ENCODE data around the gene FGD1. TPM values are rescaled to one million over a fixed set of nuclear protein-coding genes. Genes with fewer than 3 reads are reported as not detected.
"Not testable (repeated sequence)": the region's sequence is repeated elsewhere in the genome, so short reads cannot be mapped to it uniquely, and the experiment has no call there.

Gene FGD1
- total RNA-seq, 1 experiment from 2014 or later = not detected

DNA sequence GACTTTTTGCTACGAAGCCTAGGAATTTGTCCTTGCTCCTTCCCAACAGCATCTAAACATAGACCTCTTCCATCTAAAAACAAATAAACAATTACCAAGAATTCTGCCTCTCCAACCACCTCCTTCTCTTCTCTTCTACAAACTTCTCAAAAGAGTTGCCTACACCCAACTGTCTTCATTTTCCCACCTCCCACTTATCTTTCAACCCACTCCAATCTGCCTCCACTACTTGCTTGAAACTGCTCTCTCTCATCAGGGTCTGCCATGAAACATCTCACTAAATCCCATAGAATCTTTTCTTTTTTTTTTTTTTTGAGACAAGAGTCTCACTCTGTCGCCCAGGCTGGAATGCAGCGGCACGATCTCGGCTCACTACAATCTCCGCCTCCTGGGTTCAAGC is 902 bp upstream of the FGD1 start:
- DNase-seq = no peak
- Histone ChIP-seq H3K9me3 (ENCODE audit: low read length) (no peaks in the 10 kb centered on the region), H3K4me3 (ENCODE audit: low read length) (no peak overlapping the region), H4K20me1 (ENCODE audit: insufficient read depth, low read depth, low read length) (no peaks in the 10 kb centered on the region), H2AFZ (ENCODE audit: low read length) (no peak overlapping the region), H3K27ac (ENCODE audit: low read length) (no peak overlapping the region), H3K4me1 (ENCODE audit: low read length) (no peaks in the 10 kb centered on the region), H3K79me2 (ENCODE audit: low read length) (no peaks in the 10 kb centered on the region), H3K4me2 (ENCODE audit: low read depth, low read length, poor library complexity, severe bottlenecking) (no peak overlapping the region), H3K9me2 (replicated peaks; ENCODE audit: insufficient read depth, low read length) (no peaks in the 10 kb centered on the region), H3K9ac (ENCODE audit: low read length) (no peak overlapping the region), H3K27me3 (ENCODE audit: low read length) (no peaks in the 10 kb centered on the region), H3K36me3 (ENCODE audit: insufficient read depth, low read length) (no peaks in the 10 kb centered on the region)

DNA sequence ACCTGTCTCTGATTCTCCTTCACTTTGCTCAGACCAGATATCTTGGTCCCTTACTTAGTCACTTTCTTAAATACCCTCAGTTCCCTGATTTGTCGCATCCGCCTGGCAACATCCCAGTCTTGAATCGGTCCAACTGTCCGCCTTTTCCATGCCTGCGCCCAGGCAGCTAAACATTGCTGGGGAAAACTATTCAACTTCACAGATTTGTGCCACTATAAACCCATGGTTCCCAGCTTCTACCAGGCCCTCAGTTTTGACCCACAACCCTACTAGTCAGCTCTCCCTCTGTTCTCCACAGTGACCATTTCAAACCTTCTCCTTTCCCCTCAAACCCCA is 451 bp upstream of the FGD1 start:
- Histone ChIP-seq H3K9me3 (ENCODE audit: low read length) (no peaks in the 10 kb centered on the region), H3K36me3 (ENCODE audit: insufficient read depth, low read length) (no peaks in the 10 kb centered on the region), H3K9ac (ENCODE audit: low read length) (no peak overlapping the region), H3K27me3 (ENCODE audit: low read length) (no peaks in the 10 kb centered on the region), H3K4me1 (ENCODE audit: low read length) (no peaks in the 10 kb centered on the region), H3K4me3 (ENCODE audit: low read length) (no peak overlapping the region), H4K20me1 (ENCODE audit: insufficient read depth, low read depth, low read length) (no peaks in the 10 kb centered on the region), H3K4me2 (ENCODE audit: low read depth, low read length, poor library complexity, severe bottlenecking) (no peak overlapping the region), H3K9me2 (replicated peaks; ENCODE audit: insufficient read depth, low read length) (no peaks in the 10 kb centered on the region), H2AFZ (ENCODE audit: low read length) (no peak overlapping the region), H3K27ac (ENCODE audit: low read length) (no peak overlapping the region), H3K79me2 (ENCODE audit: low read length) (no peaks in the 10 kb centered on the region)
- no peak for DNase-seq

DNA sequence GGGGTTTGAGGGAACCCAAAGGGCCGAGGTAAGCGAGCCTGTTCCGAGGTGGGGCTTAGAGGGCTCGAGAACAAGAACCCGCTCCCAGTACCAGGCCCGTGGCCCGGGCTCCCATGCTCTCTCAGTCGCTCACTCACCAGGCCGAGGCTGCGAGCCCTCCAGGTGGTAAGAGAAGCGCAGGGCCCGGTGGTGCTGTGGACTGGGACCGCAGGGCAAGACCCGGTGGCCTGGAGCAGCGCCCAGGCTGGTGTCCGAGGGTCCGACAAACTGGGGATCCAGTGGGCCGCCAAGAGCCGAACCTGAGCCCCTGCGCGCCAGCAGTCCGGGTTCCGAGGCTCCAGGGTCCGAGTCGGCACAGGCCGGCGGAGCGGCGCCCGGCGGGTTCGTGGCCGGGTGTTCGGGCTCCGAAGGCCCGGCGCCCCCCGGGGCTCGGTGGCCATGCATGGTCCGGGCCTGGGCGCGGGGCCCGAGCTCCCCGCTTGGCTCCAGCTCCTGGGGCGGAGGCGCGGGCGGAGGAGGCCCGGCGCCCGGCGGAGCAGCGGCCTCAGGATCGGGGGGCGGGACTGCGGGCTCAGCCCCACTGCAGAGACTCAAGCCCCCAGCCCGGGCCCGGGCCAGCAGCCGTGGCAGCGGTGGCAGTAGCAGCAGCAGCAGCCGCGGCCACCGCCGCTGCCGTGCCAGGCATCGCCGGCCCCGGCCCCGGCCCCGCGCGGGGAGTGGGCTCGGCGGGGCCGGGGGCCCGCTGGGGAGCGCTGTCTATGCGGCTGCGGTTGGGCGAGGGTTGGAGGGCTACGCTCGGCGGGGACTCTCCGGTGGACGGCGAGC is 833 bp downstream of the FGD1 start:
- H3K9ac ChIP-seq (ENCODE audit: low read length) = no peak overlapping the region
- no peaks in the 10 kb centered on the region for H3K79me2 ChIP-seq (ENCODE audit: low read length)
- H3K9me3 ChIP-seq (ENCODE audit: low read length) = no peaks in the 10 kb centered on the region
- DNase-seq = no peak
- no peaks in the 10 kb centered on the region for H4K20me1 ChIP-seq (ENCODE audit: insufficient read depth, low read depth, low read length)
- no peak overlapping the region for H3K27ac ChIP-seq (ENCODE audit: low read length)
- H3K27me3 ChIP-seq (ENCODE audit: low read length) = no peaks in the 10 kb centered on the region
- H3K36me3 ChIP-seq (ENCODE audit: insufficient read depth, low read length) = no peaks in the 10 kb centered on the region
- H3K4me3 ChIP-seq (ENCODE audit: low read length) = no peak overlapping the region
- H3K4me1 ChIP-seq (ENCODE audit: low read length) = no peaks in the 10 kb centered on the region
- no peak overlapping the region for H3K4me2 ChIP-seq (ENCODE audit: low read depth, low read length, poor library complexity, severe bottlenecking)
- no peak overlapping the region for H2AFZ ChIP-seq (ENCODE audit: low read length)
- no peaks in the 10 kb centered on the region for H3K9me2 ChIP-seq (replicated peaks; ENCODE audit: insufficient read depth, low read length)

DNA sequence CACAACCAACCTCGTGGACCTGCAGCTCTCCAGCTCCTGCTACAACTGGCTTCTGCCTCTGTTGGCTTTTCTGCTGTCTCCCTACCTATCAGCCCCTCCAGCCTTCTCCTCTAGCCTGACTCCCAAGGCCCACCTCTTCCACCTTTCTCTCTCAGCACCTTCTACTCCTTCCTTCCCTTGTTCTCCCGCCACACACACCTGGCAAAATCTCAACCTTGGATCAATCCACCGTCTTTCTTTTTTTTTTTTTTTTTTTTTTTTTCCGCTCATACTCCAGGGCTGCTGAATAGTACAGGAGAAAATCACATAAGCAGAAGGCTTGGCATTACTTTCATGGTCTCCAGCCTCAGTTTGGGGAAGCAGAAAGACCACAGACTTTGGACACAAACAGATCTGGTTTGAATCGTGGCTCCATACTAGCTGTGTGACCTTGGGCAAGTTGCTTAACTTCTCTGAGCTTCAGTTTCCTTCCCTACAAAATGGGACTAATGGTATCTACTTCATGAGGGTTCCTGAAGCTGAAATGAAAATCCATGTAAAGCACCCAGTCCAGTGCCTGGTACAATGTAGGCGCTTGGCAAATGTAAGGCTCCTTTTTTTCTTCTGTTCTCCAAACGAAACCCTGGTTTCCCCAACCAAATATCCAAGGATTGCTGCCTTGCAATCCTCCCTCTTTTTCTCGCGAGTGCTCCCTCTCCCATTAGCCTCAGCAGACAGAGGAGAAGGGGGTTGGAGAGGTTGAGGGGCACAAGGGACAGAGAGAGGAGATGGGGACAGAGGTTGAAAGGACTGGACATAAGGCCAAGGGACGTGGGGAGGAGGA is 1.7 kb downstream of the FGD1 start:
- Histone ChIP-seq H3K27me3 (ENCODE audit: low read length) (no peaks in the 10 kb centered on the region), H3K9me3 (ENCODE audit: low read length) (no peaks in the 10 kb centered on the region), H3K79me2 (ENCODE audit: low read length) (no peaks in the 10 kb centered on the region), H4K20me1 (ENCODE audit: insufficient read depth, low read depth, low read length) (no peaks in the 10 kb centered on the region), H3K9ac (ENCODE audit: low read length) (no peak overlapping the region), H3K4me1 (ENCODE audit: low read length) (no peaks in the 10 kb centered on the region), H3K36me3 (ENCODE audit: insufficient read depth, low read length) (no peaks in the 10 kb centered on the region), H3K9me2 (replicated peaks; ENCODE audit: insufficient read depth, low read length) (no peaks in the 10 kb centered on the region), H3K4me3 (ENCODE audit: low read length) (no peak overlapping the region), H3K4me2 (ENCODE audit: low read depth, low read length, poor library complexity, severe bottlenecking) (no peak overlapping the region), H2AFZ (ENCODE audit: low read length) (no peak overlapping the region), H3K27ac (ENCODE audit: low read length) (no peak overlapping the region)
- DNase-seq = no peak

DNA sequence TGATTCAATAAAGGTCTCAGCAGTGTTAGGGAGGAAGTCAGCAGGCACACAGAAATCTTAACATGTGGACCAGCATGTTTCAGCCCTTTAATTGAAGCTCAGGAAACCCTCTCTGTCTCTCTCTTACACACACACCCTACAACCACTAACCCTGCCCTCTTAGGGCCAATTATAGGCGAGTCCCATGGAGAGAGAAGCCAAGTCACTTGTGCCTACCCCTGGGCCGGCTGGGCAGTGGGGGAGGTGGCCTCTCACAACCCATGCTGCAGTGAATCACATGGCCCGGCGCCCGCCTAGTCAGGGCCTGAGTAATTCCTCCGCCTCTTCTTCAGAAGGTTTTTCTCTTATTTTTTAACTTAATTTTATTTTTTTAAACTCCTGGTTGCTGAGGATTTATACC is 3.7 kb downstream of the FGD1 start:
- H3K27me3 ChIP-seq (ENCODE audit: low read length) = no peaks in the 10 kb centered on the region
- H4K20me1 ChIP-seq (ENCODE audit: insufficient read depth, low read depth, low read length) = no peaks in the 10 kb centered on the region
- no peak overlapping the region for H3K4me2 ChIP-seq (ENCODE audit: low read depth, low read length, poor library complexity, severe bottlenecking)
- no peaks in the 10 kb centered on the region for H3K9me2 ChIP-seq (replicated peaks; ENCODE audit: insufficient read depth, low read length)
- H3K79me2 ChIP-seq (ENCODE audit: low read length) = no peaks in the 10 kb centered on the region
- H2AFZ ChIP-seq (ENCODE audit: low read length) = no peak overlapping the region
- H3K9ac ChIP-seq (ENCODE audit: low read length) = no peak overlapping the region
- no peak for DNase-seq
- no peaks in the 10 kb centered on the region for H3K36me3 ChIP-seq (ENCODE audit: insufficient read depth, low read length)
- H3K9me3 ChIP-seq (ENCODE audit: low read length) = no peaks in the 10 kb centered on the region
- no peak overlapping the region for H3K4me3 ChIP-seq (ENCODE audit: low read length)
- H3K27ac ChIP-seq (ENCODE audit: low read length) = no peak overlapping the region
- no peaks in the 10 kb centered on the region for H3K4me1 ChIP-seq (ENCODE audit: low read length)

DNA sequence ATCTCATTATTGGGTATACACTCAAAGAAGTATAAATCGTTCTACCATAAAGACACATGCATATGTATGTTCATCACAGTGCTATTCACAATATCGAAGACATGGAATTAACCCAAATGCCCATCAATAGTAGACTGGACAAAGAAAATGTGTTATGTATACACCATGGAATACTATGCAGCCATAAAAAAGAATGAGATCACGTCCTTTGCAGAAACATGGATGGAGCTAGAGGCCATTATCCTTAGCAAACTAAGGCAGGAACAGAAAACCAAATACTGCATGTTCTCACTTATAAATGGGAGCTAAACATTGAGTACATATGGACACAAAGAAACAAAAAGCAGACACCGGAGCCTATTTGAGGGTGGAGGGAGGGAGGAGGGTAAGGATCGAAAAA is 6.2 kb downstream of the FGD1 start:
- H3K4me2 ChIP-seq (ENCODE audit: low read depth, low read length, poor library complexity, severe bottlenecking); H3K79me2 ChIP-seq (ENCODE audit: low read length); H3K9ac ChIP-seq (ENCODE audit: low read length); H4K20me1 ChIP-seq (ENCODE audit: insufficient read depth, low read depth, low read length); H3K4me1 ChIP-seq (ENCODE audit: low read length); H3K9me2 ChIP-seq (replicated peaks; ENCODE audit: insufficient read depth, low read length); H3K36me3 ChIP-seq (ENCODE audit: insufficient read depth, low read length); H3K27me3 ChIP-seq (ENCODE audit: low read length); H3K27ac ChIP-seq (ENCODE audit: low read length); DNase-seq; H3K9me3 ChIP-seq (ENCODE audit: low read length); H3K4me3 ChIP-seq (ENCODE audit: low read length); H2AFZ ChIP-seq (ENCODE audit: low read length): not testable (repeated sequence)

DNA sequence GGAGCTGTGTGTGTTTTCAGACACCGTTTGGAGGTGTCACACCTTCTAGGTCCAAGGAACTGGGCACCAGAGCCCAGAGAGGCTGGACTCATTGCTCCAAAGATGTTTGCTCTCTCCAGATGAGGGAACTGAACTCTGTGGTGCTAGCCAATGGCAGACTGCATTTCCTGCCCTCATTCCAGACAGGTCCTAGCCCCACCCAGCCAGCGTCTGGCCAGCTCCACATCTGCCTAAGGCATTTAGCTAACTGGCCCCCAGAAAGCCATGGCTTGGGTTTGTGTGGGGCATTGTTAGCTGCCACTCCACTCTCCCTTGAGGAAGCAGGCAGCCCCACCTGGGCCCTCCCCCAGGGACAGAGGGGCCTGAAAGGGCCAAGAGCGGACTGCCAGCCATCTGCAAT is 11.4 kb downstream of the FGD1 start:
- no peaks in the 10 kb centered on the region for H3K27me3 ChIP-seq (ENCODE audit: low read length)
- no peak overlapping the region for H2AFZ ChIP-seq (ENCODE audit: low read length)
- H3K9me2 ChIP-seq (replicated peaks; ENCODE audit: insufficient read depth, low read length) = no peaks in the 10 kb centered on the region
- no peak for DNase-seq
- H3K9me3 ChIP-seq (ENCODE audit: low read length) = no peaks in the 10 kb centered on the region
- H3K4me2 ChIP-seq (ENCODE audit: low read depth, low read length, poor library complexity, severe bottlenecking) = no peak overlapping the region
- H3K4me1 ChIP-seq (ENCODE audit: low read length) = no peaks in the 10 kb centered on the region
- no peaks in the 10 kb centered on the region for H3K79me2 ChIP-seq (ENCODE audit: low read length)
- no peaks in the 10 kb centered on the region for H3K36me3 ChIP-seq (ENCODE audit: insufficient read depth, low read length)
- H4K20me1 ChIP-seq (ENCODE audit: insufficient read depth, low read depth, low read length) = no peaks in the 10 kb centered on the region
- no peak overlapping the region for H3K4me3 ChIP-seq (ENCODE audit: low read length)
- no peak overlapping the region for H3K27ac ChIP-seq (ENCODE audit: low read length)
- H3K9ac ChIP-seq (ENCODE audit: low read length) = no peak overlapping the region

DNA sequence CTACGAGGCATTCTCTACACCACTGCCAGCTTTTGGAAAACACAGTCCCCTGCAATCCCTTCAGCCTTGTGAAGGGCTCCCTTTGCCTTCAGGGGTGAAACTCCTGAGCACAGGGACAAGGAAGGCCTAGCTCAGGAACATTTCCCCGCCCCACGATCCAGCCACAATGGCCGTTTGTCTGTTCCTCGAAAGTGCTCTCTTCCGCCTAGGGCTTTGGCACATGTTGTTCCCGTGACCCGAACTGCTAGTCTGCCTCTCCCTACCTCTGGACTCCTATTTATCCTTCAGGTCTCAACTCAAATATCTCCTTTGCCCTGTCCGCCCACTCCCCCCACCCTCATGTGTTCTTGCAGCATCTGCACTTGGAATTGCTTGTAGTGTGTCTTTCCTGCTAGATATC is 12.1 kb downstream of the FGD1 start:
- Histone ChIP-seq H3K9me2 (replicated peaks; ENCODE audit: insufficient read depth, low read length) (no peaks in the 10 kb centered on the region), H2AFZ (ENCODE audit: low read length) (no peak overlapping the region), H3K4me1 (ENCODE audit: low read length) (no peaks in the 10 kb centered on the region), H3K27ac (ENCODE audit: low read length) (no peak overlapping the region), H3K79me2 (ENCODE audit: low read length) (no peaks in the 10 kb centered on the region), H4K20me1 (ENCODE audit: insufficient read depth, low read depth, low read length) (no peaks in the 10 kb centered on the region), H3K27me3 (ENCODE audit: low read length) (no peaks in the 10 kb centered on the region), H3K4me3 (ENCODE audit: low read length) (no peak overlapping the region), H3K36me3 (ENCODE audit: insufficient read depth, low read length) (no peaks in the 10 kb centered on the region), H3K4me2 (ENCODE audit: low read depth, low read length, poor library complexity, severe bottlenecking) (no peak overlapping the region), H3K9me3 (ENCODE audit: low read length) (no peaks in the 10 kb centered on the region), H3K9ac (ENCODE audit: low read length) (no peak overlapping the region)
- no peak for DNase-seq

All from Karpas-422 (cell line).